Ammon's horn (tissue), 1 donor: ENCODE data around the gene SLC25A25.

ENCODE experiments used
- DNase-seq: peaks from one replicate; pipeline ENCODE4 v3.0.0-alpha.2; 2016; ENCODE audit warnings: low spot score

SLC25A25 gene

GRCh38 chr9:128145536-128145935, 77.5 kb downstream of the SLC25A25 start:
- DNase-seq = no peak

GRCh38 chr9:128145951-128146351, 77.9 kb downstream of the SLC25A25 start:
- no peak for DNase-seq

GRCh38 chr9:128146591-128147120, 78.6 kb downstream of the SLC25A25 start:
- DNase-seq = no peak

GRCh38 chr9:128148509-128149000, 80.5 kb downstream of the SLC25A25 start:
- no peak for DNase-seq

GRCh38 chr9:128149001-128149701, 81.1 kb downstream of the SLC25A25 start, which contains the start of gene LCN2:
TSS of gene LCN2 (plus strand) at chr9:128149453. CDS start at chr9:128149526, 73 bp downstream.
- no peak for DNase-seq

- no peak for DNase-seq
Measured at GRCh38 chr9:128149951-128150593, 82.0 kb downstream of the SLC25A25 start.

- no peak for DNase-seq
Measured at GRCh38 chr9:128150594-128151308, 82.7 kb downstream of the SLC25A25 start.

GRCh38 chr9:128151309-128152132, 83.5 kb downstream of the SLC25A25 start:
- DNase-seq = no peak

GRCh38 chr9:128152133-128153059, 84.4 kb downstream of the SLC25A25 start:
- no peak for DNase-seq

GRCh38 chr9:128153060-128153946, 85.3 kb downstream of the SLC25A25 start:
- no peak for DNase-seq

GRCh38 chr9:128153947-128154695, 86.1 kb downstream of the SLC25A25 start:
- DNase-seq = no peak

- no peak for DNase-seq
Measured at GRCh38 chr9:128155736-128156500, 87.9 kb downstream of the SLC25A25 start.
